Duodenal mucosa (tissue), 2 donors: Measurements from ENCODE around the gene KRTAP20-2.

Experiments
- H3K27ac ChIP-seq: one replicate; pipeline ENCODE4 v1.7.0; 2013; ENCODE audit warnings: low read depth, low read length
- H3K27me3 ChIP-seq, 2 donors: one replicate each; pipeline ENCODE4 v1.7.0; 2013; ENCODE audit warnings: low read length in 2 of 2, control low read depth in 1 of 2; ENCODE audit not compliant: insufficient read depth in 2 of 2, control insufficient read depth in 1 of 2
- H3K36me3 ChIP-seq, 2 donors: one replicate each; pipeline ENCODE4 v1.7.0; 2013; ENCODE audit warnings: low read length in 2 of 2, control low read depth in 1 of 2; ENCODE audit not compliant: insufficient read depth in 2 of 2, control insufficient read depth in 1 of 2
- H3K4me1 ChIP-seq, 2 donors: one replicate each; pipeline ENCODE4 v1.7.0; 2013; ENCODE audit warnings: low read length in 2 of 2, control low read depth in 1 of 2; ENCODE audit not compliant: insufficient read depth in 2 of 2, control insufficient read depth in 1 of 2
- H3K4me3 ChIP-seq, 2 donors: one replicate each; pipeline ENCODE4 v1.7.0; 2013; ENCODE audit warnings: low read length in 2 of 2, low read depth in 1 of 2
- H3K9ac ChIP-seq, 2 donors: one replicate each; pipeline ENCODE4 v1.7.0; 2013; ENCODE audit warnings: low read length in 2 of 2, low read depth in 1 of 2
- H3K9me3 ChIP-seq, 2 donors: one replicate each; pipeline ENCODE4 v1.7.0; 2013; ENCODE audit warnings: low read length in 2 of 2, control low read depth in 1 of 2; ENCODE audit not compliant: control insufficient read depth in 1 of 2

Gene KRTAP20-2

GRCh38 chr21:30620080-30620479 lies 14.9 kb upstream of the KRTAP20-2 start:
- Histone ChIP-seq H3K9ac (no peak overlapping the region), H3K4me1 (no peaks in the 10 kb centered on the region), H3K9me3 (peaks cover 9 to 12% of the 10 kb centered on the region in 2 donors), H3K36me3 (no peaks in the 10 kb centered on the region), H3K27me3 (no peaks in the 10 kb centered on the region), H3K4me3 (no peak overlapping the region), H3K27ac (no peak overlapping the region)

DNA sequence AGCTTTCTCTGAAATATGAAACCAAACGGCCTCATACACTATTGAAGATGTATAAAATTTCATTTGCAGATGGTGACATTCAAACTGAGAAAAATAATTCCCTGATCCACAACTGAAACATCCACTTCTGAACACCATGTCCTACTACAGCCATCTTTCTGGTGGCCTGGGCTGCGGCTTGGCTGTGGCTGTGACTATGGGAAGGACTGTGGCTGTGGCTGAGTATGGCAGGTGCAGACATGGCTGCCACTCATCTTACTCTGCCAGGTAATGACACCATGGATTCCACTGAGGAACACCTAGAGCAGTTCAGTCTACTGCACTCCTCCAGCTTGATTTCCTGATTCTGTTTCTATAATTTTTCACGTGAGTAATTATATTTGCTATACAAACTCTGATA lies 14.5 kb upstream of the KRTAP20-2 start, which contains the start of gene KRTAP20-4:
KRTAP20-4 (plus strand) TSS at position 106 of the 400 bp plus-strand sequence.
- Histone ChIP-seq H3K9ac (no peak within 1 kb of the TSS), H3K9me3 (peaks cover 11 to 12% of the 10 kb centered on the region in 2 donors), H3K36me3 (no peaks in the 10 kb centered on the region), H3K27ac (no peak within 1 kb of the TSS), H3K4me3 (no peak within 1 kb of the TSS), H3K27me3 (no peaks in the 10 kb centered on the region), H3K4me1 (no peaks in the 10 kb centered on the region)

- no peaks in the 10 kb centered on the region for H3K36me3 ChIP-seq
- no peak overlapping the region for H3K27ac ChIP-seq
- no peak overlapping the region for H3K4me3 ChIP-seq
- H3K27me3 ChIP-seq = no peaks in the 10 kb centered on the region
- H3K9me3 ChIP-seq = peaks cover 6 to 14% of the 10 kb centered on the region in 2 donors
- H3K4me1 ChIP-seq = no peaks in the 10 kb centered on the region
- no peak overlapping the region for H3K9ac ChIP-seq
These were observed 11.6 kb upstream of the KRTAP20-2 start for GRCh38 chr21:30623362-30623761.

DNA sequence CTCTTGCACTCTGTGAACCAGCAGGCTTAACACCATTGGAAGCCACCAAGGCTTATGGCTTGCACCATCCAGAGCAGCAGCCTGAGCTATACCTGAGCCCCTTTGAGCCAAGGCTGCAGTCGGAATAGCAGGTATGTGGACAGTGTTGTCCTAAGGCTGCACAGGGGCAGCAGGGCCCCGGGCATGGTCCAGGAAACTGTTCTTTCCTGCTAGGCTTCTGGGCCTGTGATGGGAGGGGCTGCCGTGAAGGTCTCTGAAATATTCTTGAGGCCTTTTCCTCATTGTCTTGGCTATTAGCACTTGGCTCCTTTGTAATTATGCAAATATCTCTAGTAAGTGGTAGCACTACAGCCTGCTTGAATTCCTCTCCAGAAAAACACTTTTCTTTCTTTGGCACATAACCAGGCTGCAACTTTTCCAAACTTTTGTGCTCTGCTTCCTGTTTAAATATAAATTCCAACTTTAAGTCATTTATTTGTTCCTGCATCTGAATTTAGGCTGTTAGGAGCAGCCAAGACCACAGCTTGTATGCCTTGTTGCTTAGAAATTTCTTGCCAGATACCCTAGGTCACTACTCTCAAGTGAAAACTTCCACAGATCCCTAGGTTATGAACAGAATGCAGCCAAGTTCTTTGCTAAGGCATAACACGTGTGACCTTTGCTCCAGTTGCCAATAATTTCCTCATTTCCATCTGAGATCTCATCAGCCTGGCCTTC lies 9.4 kb upstream of the KRTAP20-2 start:
- Histone ChIP-seq H3K27ac (no peak overlapping the region), H3K36me3 (no peaks in the 10 kb centered on the region), H3K4me3 (no peak overlapping the region), H3K27me3 (no peaks in the 10 kb centered on the region), H3K9ac (no peak overlapping the region), H3K9me3 (peaks cover 14% of the 10 kb centered on the region in 2 donors), H3K4me1 (no peaks in the 10 kb centered on the region)

DNA sequence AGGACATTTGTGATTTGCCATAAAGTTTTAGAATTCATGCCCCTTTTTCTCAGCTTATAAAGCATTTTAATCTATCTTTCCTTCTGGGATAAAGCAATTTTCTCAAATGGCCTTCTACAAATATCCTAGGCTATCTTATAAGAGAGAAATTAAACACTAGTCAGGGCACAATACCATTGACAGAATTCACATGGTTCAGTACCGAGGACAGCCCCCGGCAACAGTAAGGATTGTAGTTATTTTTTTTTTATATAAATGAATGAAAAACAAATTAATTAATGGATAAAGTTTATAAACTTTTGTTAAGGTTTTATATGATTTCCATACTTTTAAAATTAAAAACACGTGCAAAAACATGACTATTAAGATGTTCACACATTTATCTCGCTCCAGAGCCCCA lies 6.9 kb upstream of the KRTAP20-2 start:
- Histone ChIP-seq H3K27ac (no peak overlapping the region), H3K9me3 (peaks cover 14 to 15% of the 10 kb centered on the region in 2 donors), H3K27me3 (no peaks in the 10 kb centered on the region), H3K36me3 (no peaks in the 10 kb centered on the region), H3K9ac (no peak overlapping the region), H3K4me3 (no peak overlapping the region), H3K4me1 (no peaks in the 10 kb centered on the region)

DNA sequence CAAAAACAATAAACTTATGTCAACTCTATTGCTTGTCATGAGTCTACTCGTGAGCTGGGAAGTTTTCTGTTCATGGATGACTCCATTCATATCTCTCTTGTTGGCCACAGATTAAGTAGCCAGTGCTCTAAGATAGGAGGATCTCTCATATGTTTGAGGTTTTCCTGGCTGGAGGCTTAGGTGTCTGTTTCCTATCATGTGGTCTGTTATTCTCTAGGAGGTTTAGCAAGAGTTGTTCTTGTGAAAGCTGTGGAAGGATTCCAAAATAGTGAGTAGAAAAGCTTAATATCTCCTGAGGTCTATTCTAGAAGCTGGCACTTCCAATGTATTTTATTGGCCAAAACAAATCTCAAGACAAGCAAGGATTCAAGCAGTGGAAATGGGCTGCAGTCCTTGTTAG lies 5.8 kb upstream of the KRTAP20-2 start:
- H3K36me3 ChIP-seq = no peaks in the 10 kb centered on the region
- H3K4me3 ChIP-seq = no peak overlapping the region
- H3K27ac ChIP-seq = no peak overlapping the region
- no peaks in the 10 kb centered on the region for H3K27me3 ChIP-seq
- H3K9me3 ChIP-seq = peaks cover 11 to 14% of the 10 kb centered on the region in 2 donors
- no peaks in the 10 kb centered on the region for H3K4me1 ChIP-seq
- no peak overlapping the region for H3K9ac ChIP-seq

DNA sequence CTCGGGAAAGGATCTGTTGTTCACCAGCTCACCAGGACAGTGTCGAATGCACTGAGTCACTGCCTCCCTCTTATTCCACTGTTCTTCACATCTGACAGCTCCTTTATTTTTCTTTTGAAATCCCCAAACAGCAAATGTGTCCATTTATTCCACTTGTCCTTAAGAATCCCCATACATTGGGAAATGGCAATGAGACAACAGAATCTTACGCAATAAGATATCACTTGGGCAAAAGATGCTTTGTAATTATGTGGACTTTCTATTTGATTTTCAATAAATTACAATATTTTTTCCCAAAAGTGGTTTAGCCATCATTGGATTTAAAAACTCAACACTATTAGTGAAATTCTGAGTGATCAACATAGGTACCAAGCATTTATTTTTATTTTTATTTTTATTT lies 3.7 kb downstream of the KRTAP20-2 start:
- no peaks in the 10 kb centered on the region for H3K4me1 ChIP-seq
- no peak overlapping the region for H3K9ac ChIP-seq
- no peak overlapping the region for H3K4me3 ChIP-seq
- H3K27ac ChIP-seq = no peak overlapping the region
- H3K27me3 ChIP-seq = no peaks in the 10 kb centered on the region
- no peaks in the 10 kb centered on the region for H3K36me3 ChIP-seq
- H3K9me3 ChIP-seq = peaks cover 0 to 7% of the 10 kb centered on the region in 2 donors

GRCh38 chr21:30642564-30642963 lies 7.6 kb downstream of the KRTAP20-2 start, which contains the start of gene KRTAP20-3:
TSS of gene KRTAP20-3 (plus strand) at chr21:30642864.
- no peak within 1 kb of the TSS for H3K4me3 ChIP-seq
- no peaks in the 10 kb centered on the region for H3K4me1 ChIP-seq
- H3K9me3 ChIP-seq = peaks cover 0 to 7% of the 10 kb centered on the region in 2 donors
- H3K27ac ChIP-seq = no peak within 1 kb of the TSS
- no peaks in the 10 kb centered on the region for H3K27me3 ChIP-seq
- H3K36me3 ChIP-seq = no peaks in the 10 kb centered on the region
- H3K9ac ChIP-seq = no peak within 1 kb of the TSS

GRCh38 chr21:30646904-30647414 lies 12.0 kb downstream of the KRTAP20-2 start:
- no peaks in the 10 kb centered on the region for H3K4me1 ChIP-seq
- H3K27me3 ChIP-seq = no peaks in the 10 kb centered on the region
- no peak overlapping the region for H3K9ac ChIP-seq
- H3K9me3 ChIP-seq = no peaks in the 10 kb centered on the region
- H3K4me3 ChIP-seq = no peak overlapping the region
- H3K36me3 ChIP-seq = no peaks in the 10 kb centered on the region
- H3K27ac ChIP-seq = no peak overlapping the region

- Histone ChIP-seq H3K4me1 (no peaks in the 10 kb centered on the region), H3K27me3 (no peaks in the 10 kb centered on the region), H3K9me3 (no peaks in the 10 kb centered on the region), H3K4me3 (no peak overlapping the region), H3K27ac (no peak overlapping the region), H3K9ac (no peak overlapping the region), H3K36me3 (no peaks in the 10 kb centered on the region)
These were observed 17.9 kb downstream of the KRTAP20-2 start for GRCh38 chr21:30652891-30653290.
